SU-DHL-6 (cell line): ENCODE measurements around the gene PRPF38A.

Source experiments
- CTCF ChIP-seq: fragments of 200-600 bp; sonication (generic); IDR thresholded peaks from one replicate; pipeline ENCODE4 v1.5.1; 2017; ENCODE audit warnings: antibody characterized with exemption, mild to moderate bottlenecking, low read length, moderate library complexity; ENCODE audit not compliant: insufficient read depth, poor library complexity, severe bottlenecking
- EZH2phosphoT487 ChIP-seq: fragments of 200-600 bp; sonication (generic), shearing (Covaris generic); conservative IDR thresholded peaks from 2 replicates; pipeline ENCODE4 v1.6.1; 2018; ENCODE audit warnings: mild to moderate bottlenecking, antibody characterized with exemption, low read length, moderate library complexity, mixed read lengths

- TF ChIP-seq CTCF = no peak
- no peak for TF ChIP-seq EZH2phosphoT487
These were observed 39.2 kb upstream of the PRPF38A start for GRCh38 chr1:52365071-52365745.
